NCI-H2196 (cell line): Measurements from ENCODE around the gene PDXP.
A peak's percentile ranks its signal among the peaks of the same experiment; 100 is the strongest.
"Not testable (repeated sequence)": the region's sequence is repeated elsewhere in the genome, so short reads cannot be mapped to it uniquely, and the experiment has no call there.

Source experiments
- DNase-seq: peaks from one replicate; lab custom pipeline; 2025; ENCODE audit not compliant: unreplicated experiment; lab: John Stamatoyannopoulos, UW

The PDXP gene, protein sequence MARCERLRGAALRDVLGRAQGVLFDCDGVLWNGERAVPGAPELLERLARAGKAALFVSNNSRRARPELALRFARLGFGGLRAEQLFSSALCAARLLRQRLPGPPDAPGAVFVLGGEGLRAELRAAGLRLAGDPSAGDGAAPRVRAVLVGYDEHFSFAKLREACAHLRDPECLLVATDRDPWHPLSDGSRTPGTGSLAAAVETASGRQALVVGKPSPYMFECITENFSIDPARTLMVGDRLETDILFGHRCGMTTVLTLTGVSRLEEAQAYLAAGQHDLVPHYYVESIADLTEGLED

GRCh38 chr22:37658133-37659065, at the start of gene PDXP:
PDXP (plus strand) TSS chr22:37658723; CDS start chr22:37658783, 60 bp downstream.
- peak; percentile 99 for DNase-seq

DNA sequence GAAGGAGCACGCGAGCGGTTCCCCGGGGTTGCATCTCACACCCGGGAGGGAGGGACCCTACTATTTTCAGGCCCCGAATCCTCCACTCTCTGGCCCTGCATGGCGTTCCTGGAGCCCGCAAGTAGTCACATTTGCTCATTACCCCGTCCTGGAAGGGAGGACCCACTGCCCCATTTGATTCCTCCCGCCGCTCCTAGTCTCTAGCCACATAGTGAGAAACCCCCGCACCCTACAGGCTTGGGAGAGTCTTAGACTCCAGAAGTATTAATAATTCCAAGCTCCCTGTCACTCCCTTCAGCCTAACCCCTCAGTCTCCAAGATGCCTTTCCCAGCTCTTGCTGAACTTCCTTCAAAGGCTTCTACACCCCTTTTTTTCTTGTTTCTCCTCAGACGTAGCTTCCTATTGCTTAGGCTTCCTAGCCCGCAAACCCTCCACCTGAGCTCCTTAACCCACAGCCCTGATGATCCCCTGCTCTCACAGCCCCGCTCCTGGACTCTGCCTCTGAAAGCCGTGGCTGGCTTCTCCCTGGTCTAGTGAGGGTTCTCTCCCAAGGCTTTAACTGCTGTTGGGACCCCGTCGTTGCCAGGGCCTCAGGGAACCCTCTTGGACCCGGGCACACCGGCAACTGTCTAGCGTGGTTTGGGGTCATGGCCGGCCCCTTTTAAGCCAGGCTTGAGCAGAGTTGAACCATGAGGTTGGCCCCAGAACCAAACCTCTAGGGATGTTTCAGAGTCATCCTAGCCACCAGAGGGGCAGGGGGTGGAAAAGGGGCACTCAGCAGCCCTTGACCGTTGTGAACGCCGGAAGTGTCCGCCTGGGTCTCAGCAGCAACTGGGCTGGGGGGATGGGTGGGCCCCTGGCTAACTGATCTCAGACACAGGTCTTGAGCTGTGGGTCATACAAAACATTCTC, 49.0 kb upstream of the PDXP start:
- DNase-seq, result no peak

DNA sequence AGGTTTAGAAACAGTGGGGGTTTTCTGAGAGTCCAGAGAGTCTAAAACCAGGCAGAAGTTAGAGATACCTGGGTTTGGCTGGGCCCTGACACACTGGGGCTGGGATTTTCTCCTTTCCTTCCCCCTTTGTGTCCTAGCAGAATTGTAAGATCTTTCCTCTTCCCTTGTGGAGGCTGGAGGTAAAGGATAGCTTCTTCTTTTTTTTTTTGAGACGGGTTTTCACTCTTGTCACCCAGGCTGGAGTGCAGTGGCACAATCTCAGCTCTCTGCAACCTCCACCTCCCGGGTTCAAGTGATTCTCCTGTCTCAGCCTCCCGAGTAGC, 48.4 kb upstream of the PDXP start:
- not testable (repeated sequence) for DNase-seq

DNA sequence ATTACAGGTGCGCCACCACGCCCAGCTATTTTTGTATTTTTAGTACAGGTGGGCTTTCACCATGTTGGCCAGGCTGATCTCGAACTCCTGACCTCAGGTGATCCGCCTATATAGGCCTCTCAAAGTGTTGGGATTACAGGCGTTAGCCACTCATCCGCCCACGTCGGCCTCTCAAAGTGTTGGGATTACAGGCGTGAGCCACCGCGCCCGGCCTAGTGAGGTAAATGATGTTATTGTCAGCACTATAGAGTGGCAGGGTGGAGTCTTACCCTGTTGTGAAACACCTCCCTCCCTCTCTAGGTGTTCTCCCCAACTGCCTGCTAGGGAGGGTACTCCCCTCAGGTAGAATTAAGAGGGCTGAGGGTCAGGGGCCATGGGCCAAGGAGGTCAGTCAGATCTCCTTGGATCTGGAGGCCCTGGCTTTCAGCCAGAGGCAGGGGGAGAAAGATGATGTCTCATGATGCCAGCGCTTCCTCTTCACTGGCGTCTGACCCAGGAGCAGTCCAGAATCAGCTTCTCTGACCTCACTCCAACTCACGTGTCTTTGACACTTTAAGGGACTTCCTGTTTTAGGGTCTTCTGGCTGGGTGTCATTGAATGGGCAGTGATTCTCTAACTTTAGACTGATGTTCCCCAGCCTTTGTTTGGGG, 47.9 kb upstream of the PDXP start:
- DNase-seq, result no peak

DNA sequence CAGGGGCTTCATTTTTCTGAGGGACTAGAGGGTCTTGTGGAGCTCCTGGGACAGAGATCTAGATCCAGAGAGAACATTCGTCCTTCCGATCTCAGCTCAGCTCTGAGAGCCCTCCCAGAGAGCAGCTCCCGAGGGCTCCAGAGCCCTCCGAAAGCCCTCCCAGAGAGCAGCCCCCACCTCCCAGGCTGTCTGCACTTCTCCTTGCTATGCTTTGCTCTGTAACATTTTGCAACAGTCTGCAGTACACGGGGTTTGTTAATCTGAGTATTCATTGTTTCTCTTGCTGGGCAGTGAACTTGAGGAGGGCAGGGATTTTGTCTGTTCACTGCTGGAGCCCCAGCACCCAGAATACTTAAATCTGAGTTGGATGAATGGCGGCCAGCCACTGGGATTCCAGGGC, 47.3 kb upstream of the PDXP start:
- no peak for DNase-seq

DNA sequence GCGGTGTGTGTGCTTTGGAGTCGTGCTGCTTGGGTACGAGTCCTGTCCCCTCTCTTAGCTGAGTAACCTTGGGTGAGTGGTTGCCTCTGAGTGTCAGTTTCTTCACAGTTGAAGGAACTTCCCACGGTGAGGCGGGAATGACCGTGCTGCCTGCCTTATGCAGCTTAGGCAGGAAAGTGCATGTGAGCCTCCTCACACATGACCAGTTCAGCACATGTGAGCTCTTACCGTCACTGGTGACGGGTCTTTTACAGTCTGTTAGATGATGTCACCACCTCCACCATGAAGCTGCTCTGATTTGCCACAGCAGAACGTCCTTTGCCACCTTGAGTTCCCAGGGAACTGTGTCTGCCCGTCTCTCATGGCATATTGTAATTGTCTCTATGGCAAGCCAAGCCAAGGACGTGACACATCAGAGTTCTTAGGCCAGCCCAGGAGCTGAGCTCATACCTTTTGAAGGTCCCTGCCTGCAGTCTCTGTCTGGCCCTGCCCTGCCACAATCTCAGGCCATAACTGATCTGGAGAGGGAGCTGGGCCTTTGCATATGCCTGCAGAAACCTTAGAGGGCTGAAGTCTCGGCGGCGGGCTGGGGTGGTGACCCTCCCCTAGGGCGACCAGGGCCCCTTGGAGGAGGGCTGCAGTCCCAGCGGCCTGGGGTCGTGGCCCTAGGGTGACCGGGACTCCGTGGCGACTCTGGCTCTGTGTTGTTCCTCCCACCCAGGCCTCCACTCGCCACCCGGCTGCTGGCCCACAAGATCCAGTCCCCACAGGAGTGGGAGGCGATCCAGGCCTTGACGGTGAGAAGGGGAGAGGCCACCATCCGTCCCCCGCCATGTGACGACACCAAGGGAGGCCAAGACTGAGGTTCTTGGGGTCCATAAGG, 42.1 kb upstream of the PDXP start:
- DNase-seq, result no peak

- DNase-seq, result no peak
These were observed 41.1 kb upstream of the PDXP start for GRCh38 chr22:37617431-37617830.

DNA sequence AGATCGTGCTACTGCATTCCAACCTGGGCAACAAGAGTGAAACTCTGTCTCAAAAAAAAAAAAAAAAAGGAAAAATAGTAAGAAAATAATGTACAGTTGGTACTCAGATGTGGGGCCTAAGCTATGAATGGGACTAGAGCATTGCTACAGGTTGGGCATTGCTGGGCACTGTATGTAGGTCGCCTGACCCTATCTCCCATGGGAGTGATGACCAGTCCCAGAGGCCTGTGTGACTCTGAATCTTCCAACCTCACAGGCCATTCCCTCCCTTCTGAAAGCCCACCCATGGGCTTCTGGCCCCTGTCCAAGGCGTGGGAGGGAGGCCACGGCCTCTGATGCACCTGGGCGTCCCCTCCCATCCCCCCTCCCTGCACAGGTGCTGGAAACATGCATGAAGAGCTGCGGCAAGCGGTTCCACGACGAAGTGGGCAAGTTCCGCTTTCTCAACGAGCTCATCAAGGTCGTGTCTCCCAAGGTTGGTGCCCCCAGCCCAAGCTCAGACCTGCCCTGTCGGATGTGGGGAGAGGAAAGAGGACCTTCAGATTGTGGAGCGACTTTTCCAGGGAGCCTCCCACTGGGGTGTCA, 40.4 kb upstream of the PDXP start:
- no peak for DNase-seq

DNA sequence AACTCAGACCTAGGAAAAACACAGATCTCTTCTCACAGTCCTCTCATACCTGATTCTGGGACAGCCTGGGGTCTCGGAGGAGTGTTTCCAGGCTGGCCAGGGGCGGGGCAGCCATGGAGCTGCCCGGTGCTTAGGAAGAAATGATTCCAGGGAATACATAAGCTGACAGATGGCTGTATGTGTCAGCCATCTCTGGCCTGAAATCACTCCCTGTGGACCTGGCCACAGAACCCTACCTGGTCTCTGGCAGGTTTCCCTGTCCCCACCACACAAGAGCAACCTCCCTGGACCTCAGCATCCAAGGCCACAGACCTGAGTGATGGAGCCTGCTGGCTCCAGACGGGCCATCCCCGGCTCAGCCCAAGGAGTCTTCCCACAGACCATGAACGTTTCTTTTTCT, 39.8 kb upstream of the PDXP start:
- DNase-seq, result no peak

DNA sequence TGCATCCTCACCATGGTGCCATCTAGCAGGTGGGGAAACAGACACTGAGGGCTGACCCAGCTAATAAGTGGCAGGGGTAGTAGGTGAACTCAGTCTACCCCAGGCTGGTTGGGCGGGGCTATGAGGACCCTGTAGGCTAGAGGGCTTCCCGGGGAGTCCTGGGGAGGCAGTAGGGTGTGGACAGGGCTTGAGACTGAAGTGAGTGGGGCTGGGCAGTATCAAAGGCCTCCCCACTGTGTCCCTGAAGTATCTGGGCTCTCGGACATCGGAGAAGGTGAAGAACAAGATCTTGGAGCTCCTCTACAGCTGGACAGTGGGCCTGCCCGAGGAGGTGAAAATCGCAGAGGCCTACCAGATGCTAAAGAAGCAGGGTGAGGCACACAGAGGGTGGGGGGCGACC, 38.5 kb upstream of the PDXP start:
- DNase-seq, result no peak

DNA sequence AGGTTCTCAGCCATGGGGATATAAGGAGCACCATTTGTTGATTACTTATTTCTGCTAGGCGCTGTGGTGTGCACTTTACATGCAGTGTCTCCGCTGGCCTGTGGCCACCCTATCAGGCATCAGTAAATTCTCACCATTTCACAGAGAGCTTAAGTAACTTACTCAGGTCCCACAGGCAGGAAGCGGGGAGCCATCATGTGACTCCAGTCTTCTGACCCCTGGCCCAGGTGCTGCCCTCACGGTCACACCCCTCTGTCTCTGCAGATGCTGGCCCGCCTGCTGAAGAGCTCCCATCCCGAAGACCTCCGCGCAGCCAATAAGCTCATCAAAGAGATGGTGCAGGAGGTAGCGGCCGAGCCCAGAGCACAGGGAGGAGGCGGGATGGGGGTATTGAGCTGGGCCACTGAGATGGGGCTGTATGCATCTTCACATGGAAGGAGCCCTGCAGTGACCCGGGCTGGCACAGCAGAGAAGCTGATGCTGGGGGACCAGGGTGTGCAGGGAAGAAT, 37.1 kb upstream of the PDXP start:
- DNase-seq, result no peak

DNA sequence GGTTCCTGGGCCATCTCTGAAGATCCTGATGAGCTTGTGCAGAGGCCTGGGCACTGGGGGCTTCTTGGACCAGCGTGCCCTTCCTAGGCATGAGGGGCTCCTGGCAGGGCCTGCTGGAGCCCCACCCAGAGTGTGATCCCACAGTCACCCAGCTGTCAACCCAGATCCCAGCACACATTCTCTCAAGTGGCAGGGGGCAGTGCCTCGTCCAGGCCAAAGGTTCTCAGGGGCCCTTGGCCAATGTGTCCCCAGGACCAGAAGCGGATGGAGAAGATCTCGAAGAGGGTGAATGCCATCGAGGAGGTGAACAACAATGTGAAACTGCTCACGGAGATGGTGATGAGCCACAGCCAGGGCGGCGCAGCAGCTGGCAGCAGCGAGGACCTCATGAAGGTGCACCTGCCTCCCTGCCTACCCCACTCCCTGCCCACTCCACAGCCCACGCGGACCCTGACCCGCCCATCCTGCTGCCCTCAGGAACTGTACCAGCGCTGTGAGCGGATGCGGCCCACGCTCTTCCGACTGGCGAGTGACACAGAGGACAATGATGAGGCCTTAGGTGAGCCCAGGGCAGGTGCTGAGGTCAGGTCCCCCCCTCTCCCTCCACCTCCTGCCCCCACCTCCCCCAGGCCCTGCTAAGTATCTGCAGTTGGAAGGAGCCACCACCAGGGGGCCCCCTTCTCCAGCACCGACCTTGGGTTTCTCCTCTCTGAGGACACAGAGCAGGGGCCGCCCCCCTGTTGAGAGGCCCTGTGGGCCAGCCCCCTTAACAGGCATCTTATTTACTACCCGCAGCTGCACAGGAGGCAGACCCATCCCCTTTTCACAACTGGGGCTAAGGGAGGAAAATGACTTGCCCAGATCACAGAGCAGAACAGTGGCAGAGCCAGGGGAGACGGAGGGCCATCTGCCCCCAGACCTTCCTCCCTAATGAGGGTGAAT, 35.2 kb upstream of the PDXP start:
- DNase-seq, result peak; percentile 43

DNA sequence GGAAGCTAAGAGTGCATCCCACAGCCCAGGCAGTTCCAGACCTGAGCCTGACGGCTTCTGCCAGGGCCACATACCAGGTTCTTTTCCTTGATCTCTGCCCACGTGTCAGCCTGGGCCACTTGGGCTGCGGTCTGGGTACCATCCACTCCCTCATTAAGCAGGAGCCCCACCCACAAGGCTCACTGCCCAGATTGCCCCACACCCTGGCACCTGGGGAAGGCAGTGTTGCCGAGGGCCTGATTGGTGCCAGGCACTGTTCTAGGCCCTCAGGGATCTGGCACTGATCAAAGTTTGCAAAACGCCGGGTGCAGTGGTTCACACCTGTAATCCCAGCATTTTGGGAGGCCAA, 34.5 kb upstream of the PDXP start:
- DNase-seq, result no peak

GRCh38 chr22:37624876-37625275, 33.6 kb upstream of the PDXP start:
- no peak for DNase-seq

GRCh38 chr22:37625737-37626136, 32.8 kb upstream of the PDXP start:
- DNase-seq, result no peak

DNA sequence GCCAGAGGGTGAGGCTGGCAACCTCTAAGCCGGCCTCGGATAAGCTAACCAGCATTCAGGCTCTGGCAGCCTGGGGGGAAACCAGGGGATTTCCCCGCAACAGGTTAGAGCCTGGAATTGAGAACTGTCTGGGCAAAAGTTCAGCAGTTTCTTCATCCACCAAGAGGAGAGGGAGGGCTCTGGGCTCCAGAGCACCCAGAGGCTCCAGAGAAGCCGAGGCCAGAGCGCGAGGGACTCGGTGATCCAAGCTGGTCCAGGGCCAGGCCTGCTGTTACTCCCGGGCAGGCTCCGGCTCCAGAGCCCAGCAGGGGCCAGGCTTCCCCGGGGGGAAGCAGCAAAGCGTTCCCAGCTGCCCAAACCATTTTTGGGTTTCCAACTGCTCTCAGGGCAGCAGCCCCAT, 32.4 kb upstream of the PDXP start:
- DNase-seq, result no peak

DNA sequence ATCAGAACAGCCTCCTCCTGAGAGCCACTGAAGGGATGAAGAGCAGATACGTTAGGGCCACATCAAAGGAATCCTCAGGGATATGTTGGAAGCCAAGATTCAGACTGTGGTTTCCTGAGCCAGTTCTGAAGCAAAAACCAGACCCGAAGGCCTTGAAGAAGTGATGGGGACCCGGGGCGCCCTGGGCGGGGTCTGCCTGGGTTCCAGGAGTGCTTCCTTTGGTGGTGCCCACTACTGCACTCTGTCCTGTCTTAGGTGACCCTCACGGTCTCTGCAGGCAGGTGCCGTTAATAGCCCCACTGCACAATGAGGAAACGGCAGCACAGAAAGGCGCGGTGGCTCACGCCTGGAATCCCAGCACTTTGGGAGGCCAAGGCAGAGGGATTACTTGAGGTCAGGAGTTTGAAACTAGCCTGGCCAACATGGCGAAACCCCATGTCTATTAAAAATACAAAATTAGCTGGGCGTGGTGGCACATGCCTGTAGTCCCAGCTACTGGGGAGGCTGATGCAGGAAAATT, 31.9 kb upstream of the PDXP start:
- no peak for DNase-seq

- DNase-seq, result no peak
These were observed 31.4 kb upstream of the PDXP start for GRCh38 chr22:37627121-37627520.
